ENCODE results near the gene NUCKS1. TPM values are rescaled to one million over a fixed set of nuclear protein-coding genes. Genes with fewer than 3 reads are reported as not detected.

Gene NUCKS1
- total and polyA plus RNA-seq, 2 of the 8 experiments (the other 6 are each of a cell fraction or from before 2014, with no cell fraction given), result 126 to 461 TPM

- CTCF ChIA-PET (ENCODE audit: partially characterized antibody), result interaction anchor here (0.7 to 18.5 kb wide), 11 partner anchors 9 to 122 kb away, joined by 3 to 856 read pairs (median 5); partner anchors contain the start of gene SLC45A3
- Histone ChIP-seq H4K5ac (ENCODE audit: insufficient read length, low read depth, low read length) (peak overlapping the region; percentile 46), H3K36me3 (ENCODE audit: control insufficient read depth in 2 of 4, insufficient read depth in 4 of 4, low read length in 3 of 4) (peaks cover 0 to under 1% (median 0%) of the 10 kb centered on the region in 4 experiments; a peak in 2 of 8 replicates), H2AK5ac (ENCODE audit: low read depth, low read length) (peak overlapping the region; percentile 70; the same call in 1 of the 2 replicates), H3K23ac (ENCODE audit: insufficient read length) (no peak overlapping the region), H2BK12ac (ENCODE audit: low read depth, low read length) (peak overlapping the region; percentile 94), H3K27ac (ENCODE audit: low read depth, low read length) (peak overlapping the region; percentile 19; the same call in 1 of the 2 replicates), H3K79me2 (ENCODE audit: control insufficient read depth in 1 of 2, insufficient read depth in 2 of 2, low read length in 2 of 2) (peaks cover 0 to 39% of the 10 kb centered on the region in 2 experiments; a peak in 2 of 4 replicates), H4K20me1 (replicated peaks in 1 of 2; ENCODE audit: control insufficient read depth in 1 of 2, insufficient read depth in 2 of 2, low read length in 2 of 2) (no peaks in the 10 kb centered on the region), H2BK15ac (ENCODE audit: low read length) (peak overlapping the region; percentile 75; the same call in 1 of the 2 replicates), H3K79me1 (ENCODE audit: low read depth, low read length) (peaks cover 13% of the 10 kb centered on the region), H2BK5ac (ENCODE audit: low read depth, low read length) (peak overlapping the region; percentile 95; the same call in 1 of the 2 replicates), H3K18ac (ENCODE audit: extremely low read depth, low read length) (peak overlapping the region; percentile 96), H3K4ac (replicated peaks; ENCODE audit: insufficient read length, low read depth, low read length) (peak overlapping the region; percentile 63), H3K9me3 (ENCODE audit: insufficient read depth in 2 of 2, low read depth in 1 of 2, low read length in 1 of 2) (no peaks in the 10 kb centered on the region), H2AFZ (ENCODE audit: low read length) (no peak overlapping the region), H3K27me3 (replicated peaks in 1 of 4; ENCODE audit: control insufficient read depth in 3 of 4, extremely low read depth in 1 of 4, insufficient read depth in 3 of 4, low read length in 3 of 4) (no peaks in the 10 kb centered on the region), H4K8ac (ENCODE audit: extremely low read depth, insufficient read depth, low read length) (peak overlapping the region; percentile 68), H3K23me2 (ENCODE audit: low read depth, low read length) (no peaks in the 10 kb centered on the region), H3K4me1 (replicated peaks in 1 of 4; ENCODE audit: control insufficient read depth in 3 of 4, insufficient read depth in 4 of 4, low read length in 3 of 4) (peaks cover 17 to 54% (median 44%) of the 10 kb centered on the region in 4 experiments), H3K4me3 (ENCODE audit: extremely low read depth in 1 of 4, insufficient read depth in 2 of 4, low read depth in 3 of 4, low read length in 4 of 4) (peak overlapping the region in 1 of 4 experiments; percentile 49; a peak in 3 of 8 replicates), H3K4me2 (ENCODE audit: insufficient read depth in 1 of 2, low read depth in 2 of 2, low read length in 2 of 2) (peak overlapping the region; percentile 64 to 77), H4K91ac (replicated peaks; ENCODE audit: insufficient read length, low read length) (peak overlapping the region; percentile 79), H3K14ac (ENCODE audit: insufficient read length) (no peak overlapping the region), H2BK120ac (replicated peaks; ENCODE audit: low read depth, low read length) (peak overlapping the region; percentile 33), H3K56ac (replicated peaks; ENCODE audit: insufficient read length, low read depth, low read length) (no peak overlapping the region), H3K9ac (replicated peaks in 1 of 4; ENCODE audit: extremely low read depth in 1 of 4, low read depth in 3 of 4, low read length in 3 of 4) (peak overlapping the region in 2 of 4 experiments; percentile 13 to 26; a peak in 2 of 7 replicates), H2BK20ac (ENCODE audit: low read length) (0 out of 2 replicates have a peak overlapping the region, but pooled peaks have one; percentile 61)
- 54% methylated on average over 18 of the region's 20 CpGs; no CpG with 5 or more reads in 1 of the 2 experiments for WGBS, 2 experiments (ENCODE audit: extremely low coverage in 1 of 2, insufficient coverage in 1 of 2, insufficient read length in 1 of 2, insufficient replicate concordance in 2 of 2, low coverage in 1 of 2, low lambda C conversion rate in 2 of 2, missing lambda C conversion rate in 1 of 2)
- POLR2A ChIA-PET (ENCODE audit: partially characterized antibody), result interaction anchor here (0.9 to 19.3 kb wide), 8 partner anchors 10 to 79 kb away, joined by 3 to 241 read pairs (median 7); partner anchors contain the start of gene SLC45A3
- FAIRE-seq (no peak), DNase-seq (ENCODE audit: low read depth in 1 of 2, low spot score in 2 of 2) (no peak)
- TF ChIP-seq RNF2 (IDR thresholded peaks at IDR 0.05; ENCODE audit: borderline replicate concordance, low read depth, low read length, missing control alignments, poor library complexity, severe bottlenecking) (no peak), TAF7 (optimal IDR thresholded peaks at IDR 0.05; ENCODE audit: borderline replicate concordance, low read depth, low read length) (no peak), KDM4A (IDR thresholded peaks at IDR 0.05; ENCODE audit: low read depth, low read length, severe bottlenecking) (no peak), POLR2A (IDR thresholded peaks at IDR 0.05; ENCODE audit: control extremely low read depth in 1 of 2, low read depth in 2 of 2, low read length in 2 of 2) (no peak), EGR1 (IDR thresholded peaks at IDR 0.05; ENCODE audit: borderline replicate concordance, low read depth, low read length) (no peak), USF2 (IDR thresholded peaks at IDR 0.05; ENCODE audit: low read length) (no peak), SP2 (IDR thresholded peaks at IDR 0.05; ENCODE audit: low read length) (no peak), KDM5A (IDR thresholded peaks at IDR 0.05; ENCODE audit: low read length) (no peak), ZNF274 (IDR thresholded peaks at IDR 0.05; ENCODE audit: borderline replicate concordance, extremely low read depth, low read length) (no peak), SP4 (IDR thresholded peaks at IDR 0.05; ENCODE audit: low read length) (no peak)
Observed at GRCh38 chr1:205669341-205670149, 80.4 kb downstream of the NUCKS1 start.

All from H1 (cell line).